ENCODE results near the gene SKI.

DNA sequence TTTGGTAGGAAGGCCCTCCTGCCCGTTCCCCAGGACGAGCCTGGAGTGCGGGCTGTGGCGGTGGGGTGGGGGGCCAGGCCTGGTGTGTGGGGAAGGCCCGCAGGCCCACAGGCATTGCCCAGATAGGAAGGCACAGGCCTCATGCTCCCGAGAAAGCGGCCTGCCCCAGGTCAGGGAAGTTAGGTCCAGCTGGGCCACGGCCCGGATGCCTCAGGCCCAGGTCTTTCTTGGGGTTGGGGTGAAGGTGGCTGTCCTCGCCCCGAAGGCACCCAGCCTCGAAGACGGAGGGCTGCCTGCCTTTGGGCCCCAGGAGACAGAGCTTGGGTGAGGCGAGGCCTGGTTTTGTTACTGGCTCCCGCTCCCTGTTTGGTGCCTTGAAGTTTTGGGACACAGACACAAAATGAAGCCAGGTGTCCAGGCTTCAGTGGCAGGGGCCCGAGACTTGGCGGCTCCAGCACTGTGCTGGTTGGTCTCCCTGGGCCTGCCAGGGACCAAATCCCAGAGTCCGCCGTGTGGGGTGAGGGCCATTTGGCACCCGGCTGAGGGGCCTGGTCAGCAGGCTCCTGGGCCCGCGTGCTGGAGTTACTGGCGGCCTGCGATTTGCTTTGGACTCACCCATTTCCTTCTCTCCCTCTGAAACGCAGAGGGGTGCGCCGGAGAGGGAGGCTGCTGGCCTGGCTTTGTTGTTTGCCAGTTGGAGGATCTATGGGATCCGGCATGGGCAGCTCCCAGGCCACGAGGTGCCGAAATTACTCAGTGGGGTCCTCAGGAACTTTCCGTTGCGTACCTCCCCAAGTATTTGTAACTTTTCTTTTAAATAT, 2.0 kb downstream of the SKI start:
- TF ChIP-seq, protein P1, sequence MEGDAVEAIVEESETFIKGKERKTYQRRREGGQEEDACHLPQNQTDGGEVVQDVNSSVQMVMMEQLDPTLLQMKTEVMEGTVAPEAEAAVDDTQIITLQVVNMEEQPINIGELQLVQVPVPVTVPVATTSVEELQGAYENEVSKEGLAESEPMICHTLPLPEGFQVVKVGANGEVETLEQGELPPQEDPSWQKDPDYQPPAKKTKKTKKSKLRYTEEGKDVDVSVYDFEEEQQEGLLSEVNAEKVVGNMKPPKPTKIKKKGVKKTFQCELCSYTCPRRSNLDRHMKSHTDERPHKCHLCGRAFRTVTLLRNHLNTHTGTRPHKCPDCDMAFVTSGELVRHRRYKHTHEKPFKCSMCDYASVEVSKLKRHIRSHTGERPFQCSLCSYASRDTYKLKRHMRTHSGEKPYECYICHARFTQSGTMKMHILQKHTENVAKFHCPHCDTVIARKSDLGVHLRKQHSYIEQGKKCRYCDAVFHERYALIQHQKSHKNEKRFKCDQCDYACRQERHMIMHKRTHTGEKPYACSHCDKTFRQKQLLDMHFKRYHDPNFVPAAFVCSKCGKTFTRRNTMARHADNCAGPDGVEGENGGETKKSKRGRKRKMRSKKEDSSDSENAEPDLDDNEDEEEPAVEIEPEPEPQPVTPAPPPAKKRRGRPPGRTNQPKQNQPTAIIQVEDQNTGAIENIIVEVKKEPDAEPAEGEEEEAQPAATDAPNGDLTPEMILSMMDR (IDR thresholded peaks at IDR 0.05; ENCODE audit: low read length) = no peak
- TF ChIP-seq EZH2 (optimal IDR thresholded peaks at IDR 0.05; ENCODE audit: low read depth, low read length) (no peak), EZH2phosphoT487 (IDR thresholded peaks at IDR 0.05; ENCODE audit: low read length) (no peak)

Data from MM.1S (cell line).